Transverse colon (tissue), 4 donors: ENCODE results near the gene SLAMF7.

ENCODE experiments used
- CTCF ChIP-seq, 5 experiments: fragments of 200-600 bp in 3 of 5; fragments of 450-650 bp in 2 of 5; sonication (generic) in 3 of 5; IDR thresholded peaks; 1 replicate in 2 of 5; 2 replicates in 3 of 5; pipeline ENCODE4 v1.5.1; 2016 to 2017; ENCODE audit warnings: antibody characterized with exemption in 5 of 5, inconsistent platforms in 3 of 5, mild to moderate bottlenecking in 2 of 5, moderate library complexity in 1 of 5
- EP300 ChIP-seq: sonication (generic); formaldehyde crosslinking; IDR thresholded peaks from one replicate; pipeline ENCODE4 v1.6.1; 2017; ENCODE audit warnings: antibody characterized with exemption, low read depth
- POLR2AphosphoS5 ChIP-seq, 3 donors: sonication (generic); formaldehyde crosslinking; IDR thresholded peaks; one replicate each; pipeline ENCODE4 v1.6.1; 2016; ENCODE audit warnings: antibody characterized with exemption in 3 of 3

GRCh38 chr1:160744199-160744851 lies 5.3 kb downstream of the SLAMF7 start:
- no peak for TF ChIP-seq POLR2AphosphoS5 (IDR thresholded peaks at IDR 0.05)
- no peak for TF ChIP-seq EP300
- no peak for TF ChIP-seq CTCF (IDR thresholded peaks at IDR 0.05)
